H1 (cell line): ENCODE results near the gene OTOP1.
"Not testable (repeated sequence)": the region's sequence is repeated elsewhere in the genome, so short reads cannot be mapped to it uniquely, and the experiment has no call there.

Experiments used
- ATF2 ChIP-seq: IDR thresholded peaks from 2 replicates; pipeline ENCODE4 v1.6.1; 2012; ENCODE audit warnings: low read length, inconsistent platforms
- CTBP2 ChIP-seq: IDR thresholded peaks from 2 replicates; pipeline ENCODE4 v1.7.0; 2011; ENCODE audit warnings: borderline replicate concordance, mild to moderate bottlenecking, moderate library complexity, mixed read lengths, low read length; ENCODE audit not compliant: insufficient read depth, insufficient read length
- CTCF ChIP-seq, 3 experiments: IDR thresholded peaks; 1 replicate in 2 of 3; 2 replicates in 1 of 3; pipeline versions ENCODE4 v1.5.1 to v1.6.1; 2011; ENCODE audit warnings: low read length in 3 of 3, mild to moderate bottlenecking in 3 of 3, inconsistent platforms in 2 of 3, low read depth in 1 of 3, moderate library complexity in 1 of 3; ENCODE audit not compliant: insufficient read depth in 1 of 3; ENCODE audit errors: control extremely low read depth in 1 of 3
- EP300 ChIP-seq, 2 experiments: IDR thresholded peaks; 1 replicate in 1 of 2; 2 replicates in 1 of 2; pipeline ENCODE4 v1.6.1; 2011 to 2012; ENCODE audit warnings: low read depth in 2 of 2, low read length in 2 of 2, mild to moderate bottlenecking in 2 of 2, borderline replicate concordance in 1 of 2, inconsistent platforms in 1 of 2, moderate library complexity in 1 of 2
- EZH2 ChIP-seq: fragments of 200-600 bp; sonication (generic); IDR thresholded peaks from 2 replicates; pipeline ENCODE4 v1.7.1; 2012; ENCODE audit warnings: low read depth, mild to moderate bottlenecking, moderate library complexity, low read length, inconsistent platforms; ENCODE audit not compliant: severe bottlenecking
- NRF1 ChIP-seq: IDR thresholded peaks from 2 replicates; pipeline ENCODE4 v1.6.1; 2011; ENCODE audit warnings: mild to moderate bottlenecking, low read depth, low read length, improper control_type of control experiment
- POLR2A ChIP-seq, 2 experiments: IDR thresholded peaks; 1 replicate in 1 of 2; 2 replicates in 1 of 2; pipeline ENCODE4 v1.6.1; 2011; ENCODE audit warnings: low read depth in 2 of 2, low read length in 2 of 2, mild to moderate bottlenecking in 2 of 2; ENCODE audit errors: control extremely low read depth in 1 of 2
- POLR2AphosphoS5 ChIP-seq: IDR thresholded peaks from 2 replicates; pipeline ENCODE4 v1.6.1; 2011; ENCODE audit warnings: low read depth, low read length
- RBBP5 ChIP-seq: IDR thresholded peaks from 2 replicates; pipeline ENCODE4 v1.7.1; 2012; ENCODE audit warnings: low read depth, mild to moderate bottlenecking, inconsistent platforms, low read length, moderate library complexity, borderline replicate concordance
- RFX5 ChIP-seq: IDR thresholded peaks from 2 replicates; pipeline ENCODE4 v1.6.1; 2011; ENCODE audit warnings: low read depth, low read length, improper control_type of control experiment, borderline replicate concordance
- SIX5 ChIP-seq: IDR thresholded peaks from 2 replicates; pipeline ENCODE4 v1.6.1; 2011; ENCODE audit warnings: mild to moderate bottlenecking, low read depth, low read length
- TCF12 ChIP-seq: IDR thresholded peaks from 2 replicates; pipeline ENCODE4 v1.6.1; 2011; ENCODE audit warnings: low read depth, mild to moderate bottlenecking, low read length

- TF ChIP-seq RBBP5; CTCF (IDR thresholded peaks at IDR 0.05; ENCODE audit: control extremely low read depth in 1 of 3, insufficient read depth in 1 of 3, low read depth in 1 of 3, low read length in 3 of 3); ATF2; POLR2A (IDR thresholded peaks at IDR 0.05; ENCODE audit: control extremely low read depth in 1 of 2, low read depth in 2 of 2, low read length in 2 of 2); EZH2; CTBP2; NRF1; POLR2AphosphoS5; SIX5; TCF12; RFX5; EP300 (IDR thresholded peaks at IDR 0.05; ENCODE audit: borderline replicate concordance in 1 of 2, low read depth in 2 of 2, low read length in 2 of 2): not testable (repeated sequence)
These were observed 22.6 kb upstream of the OTOP1 start for GRCh38 chr4:4249342-4249741.
